GM12875 (cell line): ENCODE data around the gene MIPEP.
"Not testable (repeated sequence)": the region's sequence is repeated elsewhere in the genome, so short reads cannot be mapped to it uniquely, and the experiment has no call there.

Source experiments
- H3K4me3 ChIP-seq: one replicate; pipeline ENCODE4 v1.5.1; 2011; ENCODE audit warnings: low read depth, low read length, control low read depth
- CTCF ChIP-seq: IDR thresholded peaks from 2 replicates; pipeline ENCODE4 v1.5.1; 2011; ENCODE audit warnings: low read depth, mild to moderate bottlenecking, control low read depth, inconsistent platforms, low read length, moderate library complexity, borderline replicate concordance; ENCODE audit not compliant: insufficient read depth

Gene MIPEP

GRCh38 chr13:23748109-23748990 lies 140.8 kb downstream of the MIPEP start:
- H3K4me3 ChIP-seq = no peak overlapping the region
- TF ChIP-seq CTCF = no peak

GRCh38 chr13:23746141-23746540 lies 143.1 kb downstream of the MIPEP start:
- H3K4me3 ChIP-seq = not testable (repeated sequence)

- H3K4me3 ChIP-seq = no peak overlapping the region
- TF ChIP-seq CTCF = no peak
Measured at GRCh38 chr13:23744315-23744714, 144.9 kb downstream of the MIPEP start.

- TF ChIP-seq CTCF = no peak
Measured at GRCh38 chr13:23743278-23744076, 145.7 kb downstream of the MIPEP start.

GRCh38 chr13:23741879-23742510 lies 147.2 kb downstream of the MIPEP start:
- no peak overlapping the region for H3K4me3 ChIP-seq
- peak; percentile 66 for TF ChIP-seq CTCF

More at GRCh38 chr13:23743278-23744076, 145.7 kb downstream of the MIPEP start:
- H3K4me3 ChIP-seq = no peak overlapping the region

GRCh38 chr13:23740002-23740401 lies 149.2 kb downstream of the MIPEP start:
- no peak for TF ChIP-seq CTCF
- H3K4me3 ChIP-seq = no peak overlapping the region

GRCh38 chr13:23739596-23739995 lies 149.6 kb downstream of the MIPEP start:
- no peak overlapping the region for H3K4me3 ChIP-seq
- no peak for TF ChIP-seq CTCF
